Coronary artery (tissue), 2 donors: ENCODE measurements around the gene FOXK1.
A peak's percentile ranks its signal among the peaks of the same experiment; 100 is the strongest.

ENCODE experiments used
- DNase-seq: peaks from one replicate; pipeline ENCODE4 v3.0.0-alpha.2; 2017; ENCODE audit warnings: low spot score
- H3K27ac ChIP-seq, 2 donors: fragments of 200-600 bp; sonication (generic); one replicate each; pipeline ENCODE4 v1.5.1; 2016 to 2019
- H3K4me3 ChIP-seq: fragments of 200-600 bp; sonication (generic); 2 replicates; pipeline ENCODE4 v1.5.1; 2016; ENCODE audit warnings: mild to moderate bottlenecking, moderate library complexity
- CTCF ChIP-seq: fragments of 200-600 bp; sonication (generic); IDR thresholded peaks from one replicate; pipeline ENCODE4 v1.5.1; 2019; ENCODE audit warnings: antibody characterized with exemption

FOXK1 gene

GRCh38 chr7:4771737-4772136, 89.6 kb downstream of the FOXK1 start:
- Histone ChIP-seq H3K4me3 (no peak overlapping the region), H3K27ac (no peak overlapping the region)
- DNase-seq: no peak
- no peak for TF ChIP-seq CTCF

GRCh38 chr7:4772306-4772705, 90.2 kb downstream of the FOXK1 start:
- H3K27ac ChIP-seq: no peak overlapping the region
- no peak for DNase-seq
- no peak overlapping the region for H3K4me3 ChIP-seq
- TF ChIP-seq CTCF: no peak

GRCh38 chr7:4774007-4774406, 91.9 kb downstream of the FOXK1 start:
- TF ChIP-seq CTCF: no peak
- Histone ChIP-seq H3K27ac (peak overlapping the region; percentile 91 to 95), H3K4me3 (peak overlapping the region; percentile 98)
- DNase-seq: no peak

GRCh38 chr7:4774658-4775249, 92.7 kb downstream of the FOXK1 start:
- Histone ChIP-seq H3K27ac (peak overlapping the region; percentile 91 to 95), H3K4me3 (peak overlapping the region; percentile 98)
- TF ChIP-seq CTCF: no peak
- no peak for DNase-seq

GRCh38 chr7:4775250-4775847, 93.3 kb downstream of the FOXK1 start, which contains the start of gene AP5Z1:
Gene AP5Z1, plus strand, starts transcription at chr7:4775623. Its CDS starts 93 bp downstream, at chr7:4775716.
- TF ChIP-seq CTCF: no peak
- Histone ChIP-seq H3K27ac (peak within 1 kb of the TSS; percentile 91 to 95), H3K4me3 (peak within 1 kb of the TSS; percentile 98)

GRCh38 chr7:4775848-4776623, 93.9 kb downstream of the FOXK1 start:
- Histone ChIP-seq H3K27ac (peak overlapping the region; percentile 91 to 95), H3K4me3 (peak overlapping the region; percentile 98)
- DNase-seq: no peak
- no peak for TF ChIP-seq CTCF

More at GRCh38 chr7:4775250-4775847, 93.3 kb downstream of the FOXK1 start, which contains the start of gene AP5Z1:
- DNase-seq: peak; percentile 97
